Liver (tissue), 3 donors: ENCODE results near the gene MTA3.

Source experiments
- HNF4A ChIP-seq, 2 donors: conservative IDR thresholded peaks; 2 replicates each; pipeline ENCODE4 v1.6.1; 2016; ENCODE audit warnings: antibody characterized with exemption in 2 of 2, mild to moderate bottlenecking in 2 of 2
- MAX ChIP-seq: IDR thresholded peaks from 2 replicates; pipeline ENCODE4 v1.6.1; 2016; ENCODE audit warnings: antibody characterized with exemption
- REST ChIP-seq: IDR thresholded peaks from 2 replicates; pipeline ENCODE4 v1.6.1; 2016; ENCODE audit warnings: antibody characterized with exemption, mild to moderate bottlenecking
- TAF1 ChIP-seq: conservative IDR thresholded peaks from 2 replicates; pipeline ENCODE4 v1.6.1; 2016; ENCODE audit warnings: antibody characterized with exemption, mild to moderate bottlenecking
- YY1 ChIP-seq: IDR thresholded peaks from 2 replicates; pipeline ENCODE4 v1.6.1; 2016; ENCODE audit warnings: antibody characterized with exemption, mild to moderate bottlenecking
- TF ChIP-seq, protein P1 (sequence below): fragments of 150-350 bp; IDR thresholded peaks from 2 replicates; pipeline ENCODE4 v1.5.1; 2017; ENCODE audit warnings: improper control_type of control experiment, low read depth, low read length; ENCODE audit not compliant: missing input control
- donor health status: healthy.
- donor health status: healthy.

- TF ChIP-seq, protein P1, sequence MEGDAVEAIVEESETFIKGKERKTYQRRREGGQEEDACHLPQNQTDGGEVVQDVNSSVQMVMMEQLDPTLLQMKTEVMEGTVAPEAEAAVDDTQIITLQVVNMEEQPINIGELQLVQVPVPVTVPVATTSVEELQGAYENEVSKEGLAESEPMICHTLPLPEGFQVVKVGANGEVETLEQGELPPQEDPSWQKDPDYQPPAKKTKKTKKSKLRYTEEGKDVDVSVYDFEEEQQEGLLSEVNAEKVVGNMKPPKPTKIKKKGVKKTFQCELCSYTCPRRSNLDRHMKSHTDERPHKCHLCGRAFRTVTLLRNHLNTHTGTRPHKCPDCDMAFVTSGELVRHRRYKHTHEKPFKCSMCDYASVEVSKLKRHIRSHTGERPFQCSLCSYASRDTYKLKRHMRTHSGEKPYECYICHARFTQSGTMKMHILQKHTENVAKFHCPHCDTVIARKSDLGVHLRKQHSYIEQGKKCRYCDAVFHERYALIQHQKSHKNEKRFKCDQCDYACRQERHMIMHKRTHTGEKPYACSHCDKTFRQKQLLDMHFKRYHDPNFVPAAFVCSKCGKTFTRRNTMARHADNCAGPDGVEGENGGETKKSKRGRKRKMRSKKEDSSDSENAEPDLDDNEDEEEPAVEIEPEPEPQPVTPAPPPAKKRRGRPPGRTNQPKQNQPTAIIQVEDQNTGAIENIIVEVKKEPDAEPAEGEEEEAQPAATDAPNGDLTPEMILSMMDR, result no peak
- TF ChIP-seq REST (no peak), TAF1 (no peak), YY1 (no peak), MAX (no peak), HNF4A (conservative IDR thresholded peaks at IDR 0.05) (no peak)
Measured at GRCh38 chr2:42698940-42699339, 130.5 kb downstream of the MTA3 start.
